Fibroblast of gingiva (primary cell): ENCODE results near the gene ARFIP1.

ENCODE experiments used
- DNase-seq: peaks from one replicate; pipeline ENCODE4 v3.0.0-alpha.2; 2011; ENCODE audit warnings: low read depth

Gene ARFIP1

GRCh38 chr4:152939621-152940020 is 159.9 kb downstream of the ARFIP1 start:
- no peak for DNase-seq

- DNase-seq: no peak
Measured at GRCh38 chr4:152940461-152940860, 160.7 kb downstream of the ARFIP1 start.

- DNase-seq: no peak
Measured at GRCh38 chr4:152941411-152941810, 161.7 kb downstream of the ARFIP1 start.

DNA sequence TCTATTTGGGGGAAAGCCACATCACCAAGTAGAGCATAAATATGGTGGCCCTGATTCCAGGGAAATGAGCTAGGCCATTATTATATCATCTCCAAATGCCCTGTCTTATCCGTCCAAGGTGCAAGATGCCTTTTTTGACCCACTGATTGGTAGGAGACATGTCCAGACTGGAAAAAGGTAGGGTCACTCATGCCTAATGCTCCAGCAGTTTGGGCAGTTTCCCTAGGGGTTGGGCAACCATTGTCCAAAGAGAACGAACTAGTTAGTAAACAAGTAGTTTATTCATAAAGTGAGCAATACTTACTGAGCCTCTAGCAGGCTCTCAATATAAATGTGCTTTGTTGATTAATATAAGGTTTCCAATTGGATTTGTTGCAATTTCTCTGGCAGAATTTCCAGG is 162.6 kb downstream of the ARFIP1 start:
- DNase-seq: no peak

GRCh38 chr4:152943672-152944071 is 163.9 kb downstream of the ARFIP1 start:
- peak; percentile 60 for DNase-seq

DNA sequence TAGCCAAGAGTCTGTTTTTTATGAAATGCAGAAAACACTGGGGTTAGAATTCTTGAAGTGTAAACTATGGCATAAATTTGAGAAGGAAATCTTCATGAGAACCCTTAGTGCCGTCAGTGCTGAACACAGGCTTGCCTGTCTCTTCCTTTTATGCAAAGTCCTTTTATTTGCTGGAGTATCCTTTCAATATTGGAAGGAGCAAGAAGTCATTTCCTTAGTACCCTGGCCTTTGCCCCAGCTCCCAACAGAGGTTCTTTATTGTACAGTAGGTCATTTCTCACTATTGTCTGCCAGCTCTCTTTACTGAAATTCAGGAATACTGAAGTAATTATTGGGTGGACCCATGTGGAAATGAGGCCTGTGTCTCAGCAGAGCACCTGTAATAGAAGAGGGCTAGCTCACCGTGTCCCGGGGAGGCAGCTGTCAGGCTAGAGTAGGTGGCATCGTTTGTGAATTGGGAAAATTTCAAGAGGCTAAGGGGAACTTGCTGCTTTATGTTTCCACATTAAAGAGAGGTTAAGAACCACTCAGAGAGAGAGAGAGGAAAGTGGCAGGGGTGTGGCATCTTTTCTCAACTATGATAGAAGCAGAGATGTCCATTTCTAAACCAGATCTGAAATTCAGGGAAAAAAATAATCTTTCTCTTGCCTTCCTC is 165.0 kb downstream of the ARFIP1 start:
- no peak for DNase-seq

DNA sequence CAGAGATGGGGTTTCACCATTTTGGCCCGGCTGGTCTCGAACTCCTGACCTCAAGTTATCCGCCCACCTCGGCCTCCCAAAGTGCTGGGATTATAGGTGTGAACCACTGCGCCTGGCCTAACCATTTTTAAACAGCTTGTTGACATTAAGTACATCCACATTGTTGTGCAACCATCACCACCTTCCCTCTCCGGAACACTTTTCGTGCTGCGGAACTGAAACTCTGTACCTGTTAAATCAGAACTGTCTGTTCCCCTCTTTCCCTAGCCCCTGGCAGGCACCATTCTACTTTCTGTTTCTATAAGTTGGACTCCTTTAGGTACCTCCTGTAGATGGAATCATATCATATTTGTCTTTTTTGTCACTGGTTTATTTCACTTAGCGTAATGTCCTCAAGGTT is 165.9 kb downstream of the ARFIP1 start:
- no peak for DNase-seq

GRCh38 chr4:152946446-152946845 is 166.7 kb downstream of the ARFIP1 start:
- no peak for DNase-seq

DNA sequence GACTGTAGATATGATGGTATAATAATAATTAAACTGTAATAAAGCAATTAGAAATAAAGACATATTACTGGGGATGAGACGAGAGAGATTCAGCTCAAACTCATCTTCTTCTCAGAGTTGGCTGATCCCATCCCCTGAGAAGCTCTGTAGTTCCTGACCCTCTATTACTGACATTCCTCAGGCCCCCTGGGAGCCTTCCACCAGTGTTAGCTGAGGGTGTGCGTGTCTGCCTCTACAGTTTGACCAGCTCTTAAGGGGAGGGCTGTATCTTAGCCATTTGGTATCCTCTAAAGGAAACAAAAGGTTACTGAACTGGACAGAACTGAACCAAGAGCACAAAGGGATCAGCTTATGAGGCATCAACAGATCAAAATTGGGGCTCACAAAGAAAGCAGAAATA is 167.6 kb downstream of the ARFIP1 start:
- DNase-seq: no peak

DNA sequence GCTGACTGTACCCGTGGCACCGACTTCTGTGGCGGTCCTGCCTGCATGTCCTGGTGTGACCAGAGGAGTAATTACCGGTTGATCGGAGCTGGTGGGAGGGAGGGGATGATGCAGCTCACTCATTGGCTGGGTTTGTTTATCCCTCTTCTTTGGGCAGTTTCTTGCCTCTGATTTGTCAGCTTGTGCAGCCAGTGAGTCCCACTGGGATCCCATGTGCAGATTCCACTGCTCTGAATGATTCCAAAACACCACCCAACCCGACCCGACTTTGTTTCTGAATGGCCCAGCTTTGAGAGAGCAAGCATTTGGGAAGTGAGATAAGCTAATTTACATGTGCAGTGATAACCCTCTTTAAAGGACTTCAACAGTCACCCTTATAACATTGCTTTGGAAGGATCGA is 170.2 kb downstream of the ARFIP1 start:
- DNase-seq: no peak

GRCh38 chr4:152950402-152951274 is 170.9 kb downstream of the ARFIP1 start:
- no peak for DNase-seq

GRCh38 chr4:152951348-152951747 is 171.6 kb downstream of the ARFIP1 start:
- DNase-seq: no peak

GRCh38 chr4:152953514-152953913 is 173.8 kb downstream of the ARFIP1 start:
- no peak for DNase-seq

GRCh38 chr4:152954741-152955140 is 175.0 kb downstream of the ARFIP1 start:
- no peak for DNase-seq

DNA sequence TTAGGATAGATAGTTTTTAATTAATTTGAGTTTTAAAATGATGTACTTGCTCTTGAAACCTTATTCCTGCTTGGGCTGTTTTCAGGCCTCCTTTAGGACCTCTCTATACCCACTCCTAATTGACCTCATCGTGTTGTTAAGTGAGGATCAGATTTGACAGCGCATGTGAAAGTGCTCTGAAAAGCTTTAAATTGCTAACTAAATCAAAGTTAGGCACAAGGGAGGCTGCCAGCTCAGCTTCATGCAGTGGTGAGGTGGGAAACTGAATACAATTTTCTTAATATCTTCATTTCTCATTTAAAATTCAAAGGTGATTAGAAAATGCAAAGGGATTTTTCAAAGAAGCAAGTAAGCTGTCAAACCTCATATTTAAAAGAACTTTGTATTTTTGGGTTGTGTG is 176.4 kb downstream of the ARFIP1 start:
- no peak for DNase-seq

DNA sequence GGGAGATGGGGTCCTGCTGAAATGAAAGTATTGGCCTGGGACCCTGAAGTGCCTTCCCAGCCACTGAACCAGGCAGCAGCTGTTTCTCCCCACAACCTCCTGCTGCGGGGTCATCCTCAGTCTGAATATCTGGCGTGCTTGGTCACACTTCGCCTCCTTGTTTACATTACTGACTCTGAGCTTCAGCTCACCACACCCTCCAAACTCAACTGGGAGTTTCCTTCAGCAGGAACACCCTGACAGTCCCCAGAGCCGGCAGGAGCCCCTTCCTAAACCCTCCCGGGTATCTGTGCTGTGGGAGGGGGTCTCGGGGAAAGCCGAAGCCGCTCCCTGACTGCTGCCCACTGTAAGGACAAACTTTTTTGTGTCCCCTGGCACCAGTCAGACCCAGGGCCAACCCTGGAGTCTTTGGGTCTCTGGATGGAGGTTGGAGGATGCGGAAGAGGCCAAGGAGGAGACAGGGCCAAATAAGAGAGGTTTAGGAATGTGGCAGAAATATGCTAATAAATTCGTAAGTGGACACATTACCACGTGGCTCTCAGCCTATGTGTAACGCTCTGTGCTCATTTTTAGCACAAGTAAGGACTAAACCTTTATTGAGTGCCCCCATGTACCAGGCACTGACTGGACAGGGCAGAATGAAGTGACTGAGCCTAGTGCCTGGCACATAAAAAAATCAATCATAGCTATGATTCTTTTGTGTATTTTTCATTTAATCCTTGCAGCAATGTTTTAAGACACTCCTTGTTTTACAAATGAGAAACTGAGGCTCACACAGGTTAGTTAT is 177.1 kb downstream of the ARFIP1 start:
- DNase-seq: peak; percentile 49

- no peak for DNase-seq
Measured at GRCh38 chr4:152957437-152958171, 177.8 kb downstream of the ARFIP1 start.

DNA sequence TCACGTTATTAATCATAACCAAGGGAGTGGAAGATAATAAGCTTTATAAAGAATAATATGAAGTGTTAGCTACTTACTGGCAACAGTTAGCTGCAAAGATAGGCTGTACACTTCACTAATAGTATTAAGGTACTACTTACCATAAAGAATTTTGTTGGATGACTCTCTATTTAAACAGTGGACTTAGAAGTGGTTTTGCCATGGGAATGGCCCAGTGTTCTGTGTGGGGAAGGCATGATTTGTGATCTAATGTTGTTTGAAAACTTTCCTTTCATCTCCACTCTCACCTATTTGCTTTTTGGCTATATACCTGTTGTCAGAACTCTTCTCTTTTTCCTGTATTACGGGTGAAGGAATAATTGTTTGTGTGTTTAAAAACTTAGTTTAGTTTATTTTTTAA is 179.3 kb downstream of the ARFIP1 start:
- no peak for DNase-seq

- no peak for DNase-seq
Measured at GRCh38 chr4:152960082-152960481, 180.3 kb downstream of the ARFIP1 start.

DNA sequence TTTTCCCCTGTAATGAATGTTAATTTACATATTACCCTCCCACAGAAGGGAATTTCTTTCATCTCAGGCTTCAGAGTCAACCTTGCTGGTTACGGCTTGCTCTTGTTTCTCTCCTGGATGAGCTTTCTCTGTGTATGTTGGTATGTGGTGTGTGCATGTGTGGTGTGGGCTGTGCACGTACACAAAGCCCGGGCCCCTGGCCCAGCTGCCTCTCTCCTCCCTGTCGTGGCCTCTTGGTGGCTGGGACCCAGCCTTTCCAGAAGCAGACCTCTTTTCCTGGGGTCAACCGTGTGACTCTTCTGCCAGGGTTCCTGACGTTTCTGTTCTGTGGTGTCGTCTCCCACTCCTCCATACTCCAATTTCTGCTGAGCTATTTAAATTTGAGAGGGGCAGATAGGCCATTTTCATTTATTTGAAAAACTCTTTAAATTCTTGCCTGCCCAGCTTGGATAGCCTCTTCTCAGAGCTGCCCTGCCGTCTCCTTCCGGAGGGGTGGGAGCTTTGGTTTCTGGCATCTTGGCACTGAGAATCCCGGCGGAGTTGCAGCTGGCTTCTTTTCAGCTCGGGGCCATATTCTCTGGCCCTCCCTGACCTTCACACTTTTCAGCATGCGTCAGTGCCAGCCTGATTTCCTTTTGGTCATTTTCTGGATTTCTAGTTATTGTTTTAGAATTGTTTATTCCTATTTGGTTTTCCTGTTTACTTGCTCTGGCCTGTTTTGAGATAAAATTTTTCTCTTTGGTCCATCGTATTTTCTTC is 181.4 kb downstream of the ARFIP1 start:
- DNase-seq: peak; percentile 61

DNA sequence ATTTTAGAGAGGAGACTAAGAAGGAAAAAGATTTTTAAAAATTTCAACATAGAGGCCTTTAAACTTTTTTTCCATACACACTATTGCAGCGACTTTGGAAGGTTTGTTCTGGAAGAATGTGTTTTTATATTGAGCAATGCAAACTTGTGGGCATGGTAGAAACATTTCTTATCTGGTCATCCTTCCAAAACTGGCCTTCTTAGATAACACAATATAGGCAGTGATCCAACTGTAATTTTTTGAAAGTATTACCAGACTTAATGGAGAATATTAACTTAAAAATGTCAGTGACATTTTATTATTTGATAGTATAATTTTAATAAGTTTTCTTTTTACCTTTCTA is 182.0 kb downstream of the ARFIP1 start:
- peak; percentile 69 for DNase-seq
